NCI-H345 treated with DMSO at 0.1 percent for 48 hours (cell line): ENCODE measurements around the gene CLASRP.

Source experiments
- DNase-seq: peaks from one replicate; lab custom pipeline; 2025; ENCODE audit not compliant: unreplicated experiment; lab: John Stamatoyannopoulos, UW

Gene CLASRP

GRCh38 chr19:45020071-45020470, 18.8 kb upstream of the CLASRP start:
- no peak for DNase-seq

- DNase-seq = no peak
Measured at GRCh38 chr19:45021971-45022370, 16.9 kb upstream of the CLASRP start.

- no peak for DNase-seq
Measured at GRCh38 chr19:45023048-45023447, 15.8 kb upstream of the CLASRP start.

- DNase-seq = no peak
Measured at GRCh38 chr19:45025264-45025663, 13.6 kb upstream of the CLASRP start.

GRCh38 chr19:45027371-45027770, 11.5 kb upstream of the CLASRP start:
- no peak for DNase-seq

- no peak for DNase-seq
Measured at GRCh38 chr19:45030825-45031224, 8.0 kb upstream of the CLASRP start.

- no peak for DNase-seq
Measured at GRCh38 chr19:45032421-45032820, 6.4 kb upstream of the CLASRP start.

- DNase-seq = no peak
Measured at GRCh38 chr19:45035755-45036154, 3.1 kb upstream of the CLASRP start.

- no peak for DNase-seq
Measured at GRCh38 chr19:45037393-45038169, 1.3 kb upstream of the CLASRP start.

- no peak for DNase-seq
Measured at GRCh38 chr19:45040059-45040771, 1.4 kb downstream of the CLASRP start.

- no peak for DNase-seq
Measured at GRCh38 chr19:45041125-45041524, 2.3 kb downstream of the CLASRP start.

GRCh38 chr19:45045671-45046353, 7.0 kb downstream of the CLASRP start:
- DNase-seq = no peak

- no peak for DNase-seq
Measured at GRCh38 chr19:45046355-45046754, 7.5 kb downstream of the CLASRP start.

GRCh38 chr19:45047188-45047797, 8.4 kb downstream of the CLASRP start:
- no peak for DNase-seq

- DNase-seq = no peak
Measured at GRCh38 chr19:45049073-45049736, 10.4 kb downstream of the CLASRP start.

- DNase-seq = no peak
Measured at GRCh38 chr19:45050036-45050435, 11.2 kb downstream of the CLASRP start.

- no peak for DNase-seq
Measured at GRCh38 chr19:45051929-45052579, 13.2 kb downstream of the CLASRP start.

GRCh38 chr19:45056831-45057230, 18.0 kb downstream of the CLASRP start:
- no peak for DNase-seq

GRCh38 chr19:45057444-45057843, 18.6 kb downstream of the CLASRP start:
- DNase-seq = no peak

GRCh38 chr19:45058622-45059159, 19.8 kb downstream of the CLASRP start:
- DNase-seq = no peak
